ENCODE results near the gene DGKB.

Gene DGKB

DNA sequence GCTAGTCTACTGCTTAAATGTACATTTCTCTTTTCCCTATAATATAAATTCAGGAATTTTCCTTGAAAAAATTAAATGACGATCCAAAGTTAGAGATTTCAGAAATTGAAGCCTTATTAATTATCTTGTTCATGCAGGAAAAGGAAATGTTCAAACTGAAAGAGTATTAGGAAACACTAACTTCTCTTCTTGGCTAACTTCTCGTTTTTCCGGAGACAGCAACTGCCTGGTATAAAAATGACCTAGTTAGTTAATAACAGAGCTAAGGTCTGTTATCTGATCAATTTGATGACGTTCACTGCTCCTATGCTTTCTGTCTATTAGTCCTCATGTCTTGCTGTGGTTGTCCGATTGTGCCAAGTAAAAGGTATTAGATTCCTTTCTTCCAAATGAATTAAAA lies 212.5 kb downstream of the DGKB start:
- TF ChIP-seq, protein P1, sequence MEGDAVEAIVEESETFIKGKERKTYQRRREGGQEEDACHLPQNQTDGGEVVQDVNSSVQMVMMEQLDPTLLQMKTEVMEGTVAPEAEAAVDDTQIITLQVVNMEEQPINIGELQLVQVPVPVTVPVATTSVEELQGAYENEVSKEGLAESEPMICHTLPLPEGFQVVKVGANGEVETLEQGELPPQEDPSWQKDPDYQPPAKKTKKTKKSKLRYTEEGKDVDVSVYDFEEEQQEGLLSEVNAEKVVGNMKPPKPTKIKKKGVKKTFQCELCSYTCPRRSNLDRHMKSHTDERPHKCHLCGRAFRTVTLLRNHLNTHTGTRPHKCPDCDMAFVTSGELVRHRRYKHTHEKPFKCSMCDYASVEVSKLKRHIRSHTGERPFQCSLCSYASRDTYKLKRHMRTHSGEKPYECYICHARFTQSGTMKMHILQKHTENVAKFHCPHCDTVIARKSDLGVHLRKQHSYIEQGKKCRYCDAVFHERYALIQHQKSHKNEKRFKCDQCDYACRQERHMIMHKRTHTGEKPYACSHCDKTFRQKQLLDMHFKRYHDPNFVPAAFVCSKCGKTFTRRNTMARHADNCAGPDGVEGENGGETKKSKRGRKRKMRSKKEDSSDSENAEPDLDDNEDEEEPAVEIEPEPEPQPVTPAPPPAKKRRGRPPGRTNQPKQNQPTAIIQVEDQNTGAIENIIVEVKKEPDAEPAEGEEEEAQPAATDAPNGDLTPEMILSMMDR (conservative IDR thresholded peaks at IDR 0.05; ENCODE audit: low read length): no peak
- no peak for DNase-seq (ENCODE audit: low read depth)
- H3K4me3 ChIP-seq (ENCODE audit: low read length): no peak overlapping the region

DNA sequence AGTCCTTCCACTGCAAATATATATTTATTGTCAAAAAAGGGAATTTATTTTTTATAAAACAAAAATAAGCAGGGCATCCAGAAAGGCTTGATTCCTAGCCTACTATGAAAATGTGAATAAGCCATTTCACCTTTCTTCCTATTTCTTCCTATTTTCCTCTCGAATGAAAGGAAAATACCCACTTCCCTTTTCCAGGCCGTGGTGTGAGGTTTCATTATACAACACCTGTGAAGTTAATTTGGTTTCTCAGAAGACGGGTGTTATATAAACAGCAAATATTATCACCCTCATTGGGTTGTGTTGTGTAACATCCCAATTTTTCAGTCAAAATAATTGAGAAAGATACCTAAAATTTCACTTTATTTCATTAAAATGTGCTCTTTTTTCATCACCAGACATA lies 214.3 kb downstream of the DGKB start:
- TF ChIP-seq, protein P1 (conservative IDR thresholded peaks at IDR 0.05; ENCODE audit: low read length): no peak
- no peak for DNase-seq (ENCODE audit: low read depth)
- no peak overlapping the region for H3K4me3 ChIP-seq (ENCODE audit: low read length)

DNA sequence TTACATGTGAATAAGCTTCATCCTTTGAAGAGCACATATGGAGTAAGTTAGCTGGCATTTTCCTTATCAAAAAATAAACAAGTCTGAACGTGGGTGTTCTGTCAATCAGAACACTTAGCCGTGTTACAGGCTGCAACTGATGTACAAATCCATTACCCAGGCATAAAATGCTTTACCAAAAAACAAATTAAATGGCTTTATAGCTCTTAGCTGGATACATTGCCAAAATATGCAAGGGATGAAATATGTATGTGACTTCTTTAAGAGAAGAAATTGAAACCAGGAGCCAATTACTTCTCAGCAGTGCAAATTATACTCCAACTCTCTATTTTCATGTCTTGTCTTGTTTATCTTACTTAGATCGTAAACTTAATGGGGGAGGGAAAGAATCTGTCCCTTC lies 214.8 kb downstream of the DGKB start:
- no peak for DNase-seq (ENCODE audit: low read depth)
- TF ChIP-seq, protein P1 (conservative IDR thresholded peaks at IDR 0.05; ENCODE audit: low read length): no peak
- no peak overlapping the region for H3K4me3 ChIP-seq (ENCODE audit: low read length)

DNA sequence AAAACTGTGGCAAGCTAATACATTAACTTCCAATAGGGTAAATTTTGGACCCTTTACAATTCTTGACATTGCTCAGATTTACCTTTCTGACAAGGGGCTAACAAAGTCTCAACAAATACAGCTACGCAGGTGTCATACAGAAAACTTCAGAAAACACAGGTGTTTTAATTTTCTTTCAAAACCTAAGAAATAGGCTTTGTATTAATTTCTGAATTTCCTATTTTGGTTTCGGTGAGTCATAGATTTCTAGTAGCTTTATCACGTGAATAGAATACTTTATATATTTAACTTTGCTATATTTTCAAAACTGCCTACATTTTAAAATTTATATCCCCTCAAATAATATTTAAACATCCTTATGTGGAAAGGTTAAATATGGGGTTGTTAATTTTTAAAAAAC lies 215.3 kb downstream of the DGKB start:
- TF ChIP-seq, protein P1 (conservative IDR thresholded peaks at IDR 0.05; ENCODE audit: low read length): no peak
- H3K4me3 ChIP-seq (ENCODE audit: low read length): no peak overlapping the region
- DNase-seq (ENCODE audit: low read depth): no peak

DNA sequence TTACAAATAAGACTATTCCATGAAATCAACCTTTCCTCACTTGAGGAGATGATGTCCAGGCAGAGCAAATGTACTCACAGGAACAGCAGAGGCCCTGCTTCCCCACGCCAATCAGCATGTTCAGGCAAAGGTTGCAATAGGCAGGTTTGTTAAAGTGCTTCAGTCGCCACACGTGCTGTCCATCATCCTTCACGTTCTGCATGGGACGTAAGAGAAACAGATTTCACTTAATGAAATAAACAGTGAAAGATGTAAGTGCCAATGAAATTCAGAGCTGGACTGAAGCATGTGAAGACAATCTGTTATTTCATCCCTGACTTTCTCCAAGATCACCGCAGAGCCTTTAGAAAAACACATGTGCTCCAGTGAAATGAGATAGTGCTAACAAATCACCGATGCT lies 217.4 kb downstream of the DGKB start:
- no peak overlapping the region for H3K4me3 ChIP-seq (ENCODE audit: low read length)
- DNase-seq (ENCODE audit: low read depth): peak; percentile 0
- TF ChIP-seq, protein P1 (conservative IDR thresholded peaks at IDR 0.05; ENCODE audit: low read length): no peak

DNA sequence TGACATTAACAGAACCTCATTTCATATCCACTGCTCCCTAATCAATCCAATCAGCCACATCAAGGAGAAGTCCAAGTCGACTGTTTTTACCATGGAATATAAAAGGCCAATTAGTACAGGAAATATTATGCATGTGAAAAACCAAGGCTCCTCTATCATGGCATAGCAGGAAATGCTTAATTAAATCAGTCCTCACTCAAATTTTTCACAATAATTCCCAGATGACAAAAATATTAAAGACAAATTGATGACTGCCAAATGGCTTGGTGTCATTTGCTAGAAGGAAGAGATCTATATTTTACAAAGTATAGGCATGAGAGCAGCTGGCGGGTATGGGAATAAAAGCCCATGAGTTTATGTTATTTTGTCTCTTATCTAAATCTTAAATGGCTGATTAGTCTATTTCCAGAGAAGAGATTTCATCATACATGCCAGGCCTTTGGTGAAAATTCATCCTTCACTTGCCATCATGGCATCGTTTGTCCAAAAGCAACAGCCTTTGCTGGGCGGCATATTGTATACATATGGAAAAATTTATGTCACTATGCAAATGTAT lies 219.6 kb downstream of the DGKB start:
- H3K4me3 ChIP-seq (ENCODE audit: low read length): no peak overlapping the region
- TF ChIP-seq, protein P1 (conservative IDR thresholded peaks at IDR 0.05; ENCODE audit: low read length): no peak
- no peak for DNase-seq (ENCODE audit: low read depth)

DNA sequence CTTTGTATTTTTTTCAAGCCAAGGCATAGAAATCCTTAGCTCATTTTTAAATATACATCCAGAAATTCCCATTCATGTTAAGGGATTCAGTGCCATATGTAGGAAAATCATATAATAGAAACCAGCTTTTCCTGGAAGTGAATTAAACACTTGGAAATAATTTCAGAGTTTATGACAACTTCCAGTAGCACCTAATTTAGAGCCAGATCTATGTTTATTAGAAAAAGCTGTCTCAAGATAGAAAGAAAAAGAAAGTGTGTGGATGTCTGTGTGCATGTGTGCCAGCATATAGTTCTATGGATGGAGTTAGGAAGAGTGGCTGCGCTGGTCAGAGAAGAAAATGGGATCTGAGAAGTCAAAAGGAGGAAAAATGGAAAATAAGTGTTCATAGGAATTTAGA lies 225.7 kb downstream of the DGKB start:
- TF ChIP-seq, protein P1 (conservative IDR thresholded peaks at IDR 0.05; ENCODE audit: low read length): no peak
- H3K4me3 ChIP-seq (ENCODE audit: low read length): no peak overlapping the region
- no peak for DNase-seq (ENCODE audit: low read depth)
